Measurements from ENCODE around the gene LAMC2.

LAMC2 gene

GRCh38 chr1:183284086-183284485 is 98.0 kb downstream of the LAMC2 start:
- peak; percentile 24; the same call in 1 of the 2 replicates for TF ChIP-seq MAX (IDR thresholded peaks at IDR 0.05)
- no peak for TF ChIP-seq USF1 (IDR thresholded peaks at IDR 0.05)
- TF ChIP-seq REST (IDR thresholded peaks at IDR 0.05; ENCODE audit: low read depth) = no peak
- TF ChIP-seq CEBPB (IDR thresholded peaks at IDR 0.05) = no peak
- no peak for TF ChIP-seq TAF1 (IDR thresholded peaks at IDR 0.05; ENCODE audit: low read depth)
- TF ChIP-seq NFIC (IDR thresholded peaks at IDR 0.05) = no peak
- TF ChIP-seq TEAD4 (IDR thresholded peaks at IDR 0.05) = no peak
- TF ChIP-seq YY1 (IDR thresholded peaks at IDR 0.05; ENCODE audit: low read depth) = no peak
- no peak for TF ChIP-seq ZBTB7A (IDR thresholded peaks at IDR 0.05; ENCODE audit: low read depth)
- no peak for TF ChIP-seq RAD21 (IDR thresholded peaks at IDR 0.05; ENCODE audit: low read depth)
- TF ChIP-seq CREB1 (IDR thresholded peaks at IDR 0.05; ENCODE audit: low read depth) = no peak
- peak; percentile 48; the same call in 1 of the 2 replicates for TF ChIP-seq TCF12 (IDR thresholded peaks at IDR 0.05; ENCODE audit: low read depth)

- TF ChIP-seq YY1 (IDR thresholded peaks at IDR 0.05; ENCODE audit: low read depth) (no peak), EGR1 (IDR thresholded peaks at IDR 0.05) (no peak), TAF1 (IDR thresholded peaks at IDR 0.05; ENCODE audit: low read depth) (no peak), EP300 (IDR thresholded peaks at IDR 0.05; ENCODE audit: borderline replicate concordance) (no peak), ZBTB7A (IDR thresholded peaks at IDR 0.05; ENCODE audit: low read depth) (no peak), MAX (IDR thresholded peaks at IDR 0.05) (no peak), RAD21 (IDR thresholded peaks at IDR 0.05; ENCODE audit: low read depth) (no peak), TCF12 (IDR thresholded peaks at IDR 0.05; ENCODE audit: low read depth) (no peak), USF1 (IDR thresholded peaks at IDR 0.05) (no peak), CEBPB (IDR thresholded peaks at IDR 0.05) (no peak), TEAD4 (IDR thresholded peaks at IDR 0.05) (no peak), CREB1 (IDR thresholded peaks at IDR 0.05; ENCODE audit: low read depth) (no peak)
Measured at GRCh38 chr1:183285256-183285655, 99.2 kb downstream of the LAMC2 start.

- TF ChIP-seq CREB1 (IDR thresholded peaks at IDR 0.05; ENCODE audit: low read depth) = no peak
- no peak for TF ChIP-seq CEBPB (IDR thresholded peaks at IDR 0.05)
- no peak for TF ChIP-seq TCF12 (IDR thresholded peaks at IDR 0.05; ENCODE audit: low read depth)
- no peak for TF ChIP-seq MAX (IDR thresholded peaks at IDR 0.05)
- no peak for TF ChIP-seq TEAD4 (IDR thresholded peaks at IDR 0.05)
- no peak for TF ChIP-seq REST (IDR thresholded peaks at IDR 0.05; ENCODE audit: low read depth)
Measured at GRCh38 chr1:183285746-183286145, 99.7 kb downstream of the LAMC2 start.

GRCh38 chr1:183287191-183287675 is 101.2 kb downstream of the LAMC2 start:
- TF ChIP-seq REST (IDR thresholded peaks at IDR 0.05; ENCODE audit: low read depth) (no peak), CREB1 (IDR thresholded peaks at IDR 0.05; ENCODE audit: low read depth) (no peak), FOXM1 (IDR thresholded peaks at IDR 0.05; ENCODE audit: borderline replicate concordance, low read depth) (no peak), ZBTB7A (IDR thresholded peaks at IDR 0.05; ENCODE audit: low read depth) (no peak), EP300 (IDR thresholded peaks at IDR 0.05; ENCODE audit: borderline replicate concordance) (no peak)

- TF ChIP-seq EP300 (IDR thresholded peaks at IDR 0.05; ENCODE audit: borderline replicate concordance) (no peak), USF1 (IDR thresholded peaks at IDR 0.05) (no peak), FOXM1 (IDR thresholded peaks at IDR 0.05; ENCODE audit: borderline replicate concordance, low read depth) (no peak), TCF12 (IDR thresholded peaks at IDR 0.05; ENCODE audit: low read depth) (no peak), YY1 (IDR thresholded peaks at IDR 0.05; ENCODE audit: low read depth) (no peak), MAX (IDR thresholded peaks at IDR 0.05) (no peak), CREB1 (IDR thresholded peaks at IDR 0.05; ENCODE audit: low read depth) (no peak), CEBPB (IDR thresholded peaks at IDR 0.05) (no peak), TEAD4 (IDR thresholded peaks at IDR 0.05) (no peak), EGR1 (IDR thresholded peaks at IDR 0.05) (no peak), TAF1 (IDR thresholded peaks at IDR 0.05; ENCODE audit: low read depth) (no peak), RAD21 (IDR thresholded peaks at IDR 0.05; ENCODE audit: low read depth) (no peak), REST (IDR thresholded peaks at IDR 0.05; ENCODE audit: low read depth) (no peak), ZBTB7A (IDR thresholded peaks at IDR 0.05; ENCODE audit: low read depth) (no peak), NFIC (IDR thresholded peaks at IDR 0.05) (no peak)
Measured at GRCh38 chr1:183288583-183288982, 102.5 kb downstream of the LAMC2 start.
